Adipocyte (in vitro differentiated cells): ENCODE results near the gene ANAPC13.
A peak's percentile ranks its signal among the peaks of the same experiment; 100 is the strongest.

Source experiments
- DNase-seq: peaks from one replicate; pipeline ENCODE4 v3.0.0-alpha.2; 2015; ENCODE audit warnings: low read depth
- H3K27me3 ChIP-seq: replicated peaks from 2 replicates; pipeline ENCODE4 v1.7.0; 2013; ENCODE audit warnings: mild to moderate bottlenecking, low read length, moderate library complexity; ENCODE audit not compliant: control insufficient read depth, insufficient read depth
- H3K36me3 ChIP-seq: 2 replicates; pipeline ENCODE4 v1.7.0; 2013; ENCODE audit warnings: low read length, mild to moderate bottlenecking, moderate library complexity; ENCODE audit not compliant: control insufficient read depth, insufficient read depth, severe bottlenecking
- H3K4me1 ChIP-seq: 2 replicates; pipeline ENCODE4 v1.7.0; 2013; ENCODE audit warnings: mild to moderate bottlenecking, low read length, moderate library complexity; ENCODE audit not compliant: control insufficient read depth, insufficient read depth
- H3K4me3 ChIP-seq: 2 replicates; pipeline ENCODE4 v1.7.0; 2013; ENCODE audit warnings: mild to moderate bottlenecking, low read length, moderate library complexity
- H3K9ac ChIP-seq: 2 replicates; pipeline ENCODE4 v1.7.0; 2013; ENCODE audit warnings: mild to moderate bottlenecking, low read length, moderate library complexity
- H3K9me3 ChIP-seq: 2 replicates; pipeline ENCODE4 v1.7.0; 2013; ENCODE audit warnings: mild to moderate bottlenecking, low read length, moderate library complexity; ENCODE audit not compliant: control insufficient read depth

Gene ANAPC13

GRCh38 chr3:134448664-134449063, 37.1 kb downstream of the ANAPC13 start:
- DNase-seq: no peak
- Histone ChIP-seq H3K36me3 (no peaks in the 10 kb centered on the region), H3K4me3 (no peak overlapping the region), H3K9me3 (no peaks in the 10 kb centered on the region), H3K27me3 (no peaks in the 10 kb centered on the region), H3K4me1 (peaks cover 44% of the 10 kb centered on the region), H3K9ac (no peak overlapping the region)

GRCh38 chr3:134447351-134447750, 38.4 kb downstream of the ANAPC13 start:
- DNase-seq: no peak
- peaks cover 47% of the 10 kb centered on the region for H3K4me1 ChIP-seq
- no peaks in the 10 kb centered on the region for H3K36me3 ChIP-seq
- H3K9me3 ChIP-seq: no peaks in the 10 kb centered on the region
- H3K4me3 ChIP-seq: no peak overlapping the region
- H3K9ac ChIP-seq: no peak overlapping the region
- H3K27me3 ChIP-seq: no peaks in the 10 kb centered on the region

DNA sequence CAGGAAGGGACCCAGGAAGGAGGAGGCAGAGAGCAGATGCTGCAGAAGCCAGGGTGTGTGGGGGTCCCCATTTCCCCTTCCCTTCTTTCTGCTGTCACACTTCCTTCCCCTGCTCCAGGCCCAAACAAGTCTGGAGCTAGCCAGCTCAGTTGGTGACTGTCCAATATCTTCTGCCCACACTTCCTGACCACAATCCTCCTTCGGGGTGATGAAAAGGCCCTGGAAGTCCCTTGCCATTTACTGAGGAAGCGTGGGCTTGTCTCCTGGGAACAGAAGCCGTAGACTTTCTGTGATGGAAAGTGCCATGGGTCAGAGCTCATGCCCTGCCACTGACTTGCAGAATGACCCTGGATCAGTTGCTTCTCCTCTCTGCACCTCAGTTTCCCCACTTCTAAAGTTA, 39.0 kb downstream of the ANAPC13 start:
- H3K9me3 ChIP-seq: no peaks in the 10 kb centered on the region
- peak; percentile 49 for DNase-seq
- peak overlapping the region; percentile 23 for H3K4me3 ChIP-seq
- H3K36me3 ChIP-seq: no peaks in the 10 kb centered on the region
- H3K27me3 ChIP-seq: no peaks in the 10 kb centered on the region
- peaks cover 52% of the 10 kb centered on the region for H3K4me1 ChIP-seq
- H3K9ac ChIP-seq: peak overlapping the region; percentile 53

DNA sequence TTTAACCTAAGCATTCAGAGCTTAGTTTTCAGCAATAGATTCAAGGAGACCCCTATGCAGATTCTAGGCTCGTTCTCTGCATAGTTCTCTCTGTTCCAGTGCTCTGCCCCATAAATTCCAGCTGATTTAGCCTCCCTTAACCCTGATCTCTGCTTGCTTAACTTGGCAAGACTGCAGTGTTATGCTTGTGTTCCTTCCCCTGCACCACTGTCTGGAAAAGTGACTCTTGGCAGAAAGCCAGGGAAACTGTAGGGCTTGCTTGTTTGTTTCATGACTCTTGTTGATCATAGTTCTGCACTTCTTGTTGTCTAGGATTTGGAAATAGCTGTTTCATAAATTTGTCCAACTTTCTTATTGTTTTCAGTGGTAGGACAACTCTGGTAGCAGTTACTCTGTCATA, 40.1 kb downstream of the ANAPC13 start:
- H3K9ac ChIP-seq: peak overlapping the region; percentile 78
- peaks cover 57% of the 10 kb centered on the region for H3K4me1 ChIP-seq
- no peaks in the 10 kb centered on the region for H3K9me3 ChIP-seq
- no peaks in the 10 kb centered on the region for H3K36me3 ChIP-seq
- peak overlapping the region; percentile 23 for H3K4me3 ChIP-seq
- no peaks in the 10 kb centered on the region for H3K27me3 ChIP-seq
- DNase-seq: peak; percentile 88

GRCh38 chr3:134445095-134445494, 40.7 kb downstream of the ANAPC13 start:
- peaks cover 57% of the 10 kb centered on the region for H3K4me1 ChIP-seq
- peak overlapping the region; percentile 78 for H3K9ac ChIP-seq

DNA sequence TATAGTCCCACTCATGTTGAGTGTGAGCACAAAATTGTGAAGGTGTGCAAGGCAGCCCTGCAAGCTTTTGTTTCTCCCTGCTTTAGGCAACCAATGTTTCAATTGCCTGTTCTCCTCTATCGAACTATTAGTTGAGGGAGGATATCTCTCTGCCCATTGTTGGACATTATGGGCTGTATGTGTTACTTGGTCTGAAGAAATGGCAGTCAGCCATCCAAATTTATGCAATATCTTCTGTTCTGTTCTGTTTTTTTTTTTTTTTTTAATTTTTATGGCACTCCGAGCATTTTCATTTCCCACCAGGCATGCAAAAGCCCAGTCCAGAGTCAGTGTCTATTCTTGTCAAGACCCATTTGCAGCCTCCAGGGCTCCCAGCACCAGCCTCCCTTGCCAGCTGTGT, 44.0 kb downstream of the ANAPC13 start:
- DNase-seq: peak; percentile 66
- Histone ChIP-seq H3K4me3 (no peak overlapping the region), H3K4me1 (peaks cover 40% of the 10 kb centered on the region), H3K36me3 (no peaks in the 10 kb centered on the region), H3K9ac (no peak overlapping the region), H3K9me3 (no peaks in the 10 kb centered on the region), H3K27me3 (no peaks in the 10 kb centered on the region)

More at GRCh38 chr3:134445095-134445494, 40.7 kb downstream of the ANAPC13 start:
- no peaks in the 10 kb centered on the region for H3K9me3 ChIP-seq
- no peaks in the 10 kb centered on the region for H3K36me3 ChIP-seq
- H3K27me3 ChIP-seq: no peaks in the 10 kb centered on the region
- no peak for DNase-seq
- H3K4me3 ChIP-seq: peak overlapping the region; percentile 2

GRCh38 chr3:134441321-134441720, 44.5 kb downstream of the ANAPC13 start:
- no peaks in the 10 kb centered on the region for H3K36me3 ChIP-seq
- DNase-seq: peak; percentile 23
- no peak overlapping the region for H3K9ac ChIP-seq
- peaks cover 35% of the 10 kb centered on the region for H3K4me1 ChIP-seq
- no peaks in the 10 kb centered on the region for H3K9me3 ChIP-seq
- H3K4me3 ChIP-seq: no peak overlapping the region
- H3K27me3 ChIP-seq: no peaks in the 10 kb centered on the region

- Histone ChIP-seq H3K4me1 (peaks cover 10% of the 10 kb centered on the region), H3K27me3 (no peaks in the 10 kb centered on the region), H3K9ac (no peak overlapping the region), H3K36me3 (no peaks in the 10 kb centered on the region), H3K9me3 (no peaks in the 10 kb centered on the region), H3K4me3 (no peak overlapping the region)
- peak; percentile 41 for DNase-seq
These were observed 48.5 kb downstream of the ANAPC13 start for GRCh38 chr3:134437211-134437752.

DNA sequence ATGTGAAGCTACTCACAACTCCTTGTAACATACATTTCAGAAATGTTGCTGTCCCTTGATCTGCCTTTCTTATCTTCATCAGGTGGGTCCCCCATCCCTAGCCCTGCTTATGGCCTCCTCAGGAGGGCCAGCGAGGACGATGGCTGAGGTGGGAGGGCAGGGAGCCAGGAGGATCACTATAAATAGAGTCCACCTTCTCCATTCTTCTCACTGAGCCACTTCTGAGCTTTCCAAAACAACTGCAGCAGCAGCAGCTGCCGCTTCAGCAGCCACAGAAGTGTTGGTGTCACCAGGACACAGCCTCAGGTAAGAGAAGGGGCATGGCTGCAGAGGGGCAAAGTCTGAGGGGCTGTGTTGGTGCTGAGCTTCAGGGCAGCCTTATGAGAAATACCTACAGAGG, 53.5 kb downstream of the ANAPC13 start:
- DNase-seq: no peak
- Histone ChIP-seq H3K9ac (no peak overlapping the region), H3K9me3 (no peaks in the 10 kb centered on the region), H3K27me3 (no peaks in the 10 kb centered on the region), H3K4me1 (peaks cover 21% of the 10 kb centered on the region), H3K4me3 (no peak overlapping the region), H3K36me3 (no peaks in the 10 kb centered on the region)

GRCh38 chr3:134430950-134431445, 54.8 kb downstream of the ANAPC13 start:
- Histone ChIP-seq H3K36me3 (no peaks in the 10 kb centered on the region), H3K9ac (no peak overlapping the region), H3K27me3 (no peaks in the 10 kb centered on the region), H3K4me1 (peaks cover 27% of the 10 kb centered on the region), H3K9me3 (no peaks in the 10 kb centered on the region), H3K4me3 (no peak overlapping the region)
- no peak for DNase-seq

- DNase-seq: no peak
- Histone ChIP-seq H3K36me3 (no peaks in the 10 kb centered on the region), H3K9me3 (no peaks in the 10 kb centered on the region), H3K4me3 (no peak overlapping the region), H3K27me3 (no peaks in the 10 kb centered on the region), H3K4me1 (peaks cover 27% of the 10 kb centered on the region), H3K9ac (no peak overlapping the region)
These were observed 55.6 kb downstream of the ANAPC13 start for GRCh38 chr3:134430174-134430573.

DNA sequence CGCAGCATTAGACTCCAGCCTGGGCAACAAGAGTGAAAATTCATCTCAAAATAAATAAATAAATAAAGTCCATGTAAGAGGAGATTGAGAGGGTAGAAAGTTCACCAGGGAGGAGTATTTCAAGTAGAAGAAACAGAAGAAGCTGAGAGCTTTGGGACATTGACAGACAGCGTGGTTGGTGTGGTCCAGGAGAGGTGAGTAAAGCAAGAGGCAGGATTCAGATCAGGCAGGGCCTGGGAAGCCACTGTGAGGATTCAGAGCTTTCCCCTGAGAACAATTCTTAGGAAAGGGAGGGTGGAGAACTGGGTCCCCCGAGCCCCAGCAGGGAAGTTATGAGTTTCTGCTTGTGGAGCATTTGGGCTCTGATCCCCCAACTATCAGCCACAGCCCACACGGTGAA, 57.4 kb downstream of the ANAPC13 start:
- Histone ChIP-seq H3K4me3 (no peak overlapping the region), H3K9ac (peak overlapping the region; percentile 1), H3K36me3 (no peaks in the 10 kb centered on the region), H3K27me3 (no peaks in the 10 kb centered on the region), H3K9me3 (no peaks in the 10 kb centered on the region), H3K4me1 (peaks cover 27% of the 10 kb centered on the region)
- no peak for DNase-seq
